ENCODE measurements around the gene FAM149A. TPM values are rescaled to one million over a fixed set of nuclear protein-coding genes. Genes with fewer than 3 reads are reported as not detected.

Gene FAM149A
- total and polyA plus RNA-seq, 10 of the 15 experiments (the other 5 are each of a cell fraction or from before 2014, with no cell fraction given), result 0.38 to 1.9 (median 0.99) TPM

- POLR2A ChIA-PET, result no interaction called here
- SMC1A ChIA-PET (ENCODE audit: uncharacterized antibody, unreplicated experiment), result interaction anchor here (1.0 to 1.1 kb wide), 2 partner anchors 66 to 96 kb away, joined by 3 to 6 read pairs; no protein-coding TSS in a partner anchor
- no peaks in the 10 kb centered on the region for H3K36me3 ChIP-seq (ENCODE audit: control insufficient read depth in 2 of 2, insufficient read depth in 2 of 2, low read length in 1 of 2)
- H3K27ac ChIP-seq (ENCODE audit: control insufficient read depth, insufficient read depth), result no peak overlapping the region; the same call in 1 of the 2 replicates
- no peaks in the 10 kb centered on the region for H3K79me2 ChIP-seq (ENCODE audit: control insufficient read depth, insufficient read depth, low read length)
- DNase-seq (ENCODE audit: low read depth, low spot score), result peak; percentile 72
- no peaks in the 10 kb centered on the region for H4K20me1 ChIP-seq (ENCODE audit: control insufficient read depth, insufficient read depth)
- BruUV-seq (replicated peaks), result no TSS peak
- peaks cover 15% of the 10 kb centered on the region for H3K4me1 ChIP-seq (ENCODE audit: control insufficient read depth, insufficient read depth, low read length)
- WGBS (ENCODE audit: insufficient coverage, insufficient replicate concordance, low lambda C conversion rate, missing lambda C conversion rate), result 2% methylated on average over 3 of the region's 3 CpGs
- intact Hi-C loops (cut with micrococcal nuclease; ENCODE audit: unreplicated experiment) (no loop called here), in situ Hi-C loops (cut with MboI) (loop anchor here (10.0 kb wide), 1 partner anchor 489 kb away; no protein-coding TSS in a partner anchor)
- H3K4me3 ChIP-seq, result peak overlapping the region; percentile 41; the same call in 1 of the 2 replicates
- H3K9ac ChIP-seq (ENCODE audit: control insufficient read depth, insufficient read depth, low read length), result peak overlapping the region; percentile 33; the same call in 1 of the 2 replicates
- H2AFZ ChIP-seq (ENCODE audit: control insufficient read depth, low read depth, low read length), result peak overlapping the region; percentile 92
- CTCF ChIA-PET, result interaction anchor here (1.5 kb wide), 1 partner anchor 16 kb away, joined by 4 read pairs; no protein-coding TSS in a partner anchor
- H3K4me2 ChIP-seq (ENCODE audit: control insufficient read depth, insufficient read depth), result peak overlapping the region; percentile 19
- peak; percentile 98 for ATAC-seq
- peak; percentile 98 for FAIRE-seq
- RAD21 ChIA-PET (ENCODE audit: unreplicated experiment), result interaction anchor here (1.9 kb wide), 1 partner anchor 66 kb away, joined by 5 read pairs; the partner anchor contains the start of gene TLR3
- no peaks in the 10 kb centered on the region for H3K27me3 ChIP-seq (replicated peaks in 1 of 2; ENCODE audit: control insufficient read depth in 2 of 2, insufficient read depth in 2 of 2, low read length in 1 of 2)
- no peaks in the 10 kb centered on the region for H3K9me3 ChIP-seq (replicated peaks; ENCODE audit: control insufficient read depth, insufficient read depth, low read length)
- TF ChIP-seq IRF4 (IDR thresholded peaks at IDR 0.05; ENCODE audit: low read depth, low read length), result peak; percentile 99
- no peak for TF ChIP-seq REST (IDR thresholded peaks at IDR 0.05; ENCODE audit: low read depth, low read length)
- no peak for TF ChIP-seq CBFB (IDR thresholded peaks at IDR 0.05; ENCODE audit: low read depth)
- no peak for TF ChIP-seq CTCF (IDR thresholded peaks at IDR 0.05 in 2 of 3, conservative IDR thresholded peaks at IDR 0.05 in 1 of 3; ENCODE audit: control insufficient read depth in 2 of 3, extremely low read depth in 1 of 3, insufficient read depth in 1 of 3, low read depth in 3 of 3, low read length in 3 of 3)
- no peak for TF ChIP-seq RAD51 (IDR thresholded peaks at IDR 0.05)
- no peak for TF ChIP-seq YBX1 (IDR thresholded peaks at IDR 0.05)
- no peak for TF ChIP-seq RBBP5 (conservative IDR thresholded peaks at IDR 0.05)
- no peak for TF ChIP-seq ATF2 (IDR thresholded peaks at IDR 0.05; ENCODE audit: low read length)
- no peak for TF ChIP-seq ZNF622 (IDR thresholded peaks at IDR 0.05)
- TF ChIP-seq EP300 (IDR thresholded peaks at IDR 0.05; ENCODE audit: borderline replicate concordance in 1 of 2, control insufficient read depth in 1 of 2, low read depth in 2 of 2, low read length in 2 of 2), result peak; percentile 30 to 64; a peak in 1 of 4 replicates
- TF ChIP-seq BCL11A (IDR thresholded peaks at IDR 0.05; ENCODE audit: low read depth, low read length), result peak; percentile 81
- no peak for TF ChIP-seq CHD2 (IDR thresholded peaks at IDR 0.05; ENCODE audit: borderline replicate concordance, low read depth, low read length)
- no peak for TF ChIP-seq E2F4 (IDR thresholded peaks at IDR 0.05; ENCODE audit: low read depth, low read length)
- no peak for TF ChIP-seq RFX5 (IDR thresholded peaks at IDR 0.05; ENCODE audit: low read depth, low read length)
- no peak for TF ChIP-seq TCF7 (IDR thresholded peaks at IDR 0.05; ENCODE audit: borderline replicate concordance)
- TF ChIP-seq GABPA (IDR thresholded peaks at IDR 0.05; ENCODE audit: low read depth), result 0 out of 2 replicates have a peak, but pooled peaks have one; percentile 31
- TF ChIP-seq HDGF (IDR thresholded peaks at IDR 0.05), result no peak
Measured at GRCh38 chr4:186134257-186134656, 29.8 kb downstream of the FAM149A start.

Data from GM12878 (cell line).